ENCODE measurements around the gene ANLN.

DNA sequence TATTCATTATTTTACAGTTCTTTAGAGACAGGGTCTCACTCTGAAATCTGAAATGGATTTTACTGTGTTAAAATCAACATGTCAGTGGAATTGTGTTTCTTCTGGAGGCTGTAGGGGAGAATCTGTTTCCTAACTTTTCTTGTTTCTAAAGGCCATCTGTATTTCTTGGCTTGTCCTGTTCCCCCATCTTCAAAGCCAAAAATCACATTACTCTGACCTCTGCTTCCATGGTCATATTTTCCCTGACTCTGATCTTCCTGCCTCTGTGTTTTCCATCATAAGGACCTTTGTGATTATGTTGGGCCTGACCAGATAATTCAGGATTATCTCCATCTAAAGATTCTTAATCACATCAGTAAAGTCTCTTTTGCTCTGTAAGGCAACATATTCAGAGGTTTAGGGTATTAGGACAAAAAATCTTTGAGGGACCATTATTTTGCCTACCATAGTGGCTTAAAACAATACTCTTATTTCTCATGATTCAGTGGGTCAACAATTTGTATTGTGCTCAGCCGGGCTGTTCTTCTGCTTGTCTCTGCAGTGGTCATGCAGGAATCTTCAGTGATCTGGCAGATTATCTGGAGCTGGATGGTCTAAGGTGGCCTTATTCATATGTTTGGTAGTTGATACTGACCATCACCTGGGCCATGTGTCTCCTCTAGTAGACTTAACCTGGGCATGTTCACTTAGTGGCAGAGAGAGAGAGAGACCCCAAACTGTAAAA is 5.7 kb downstream of the ANLN start:
- TF ChIP-seq EZH2 (IDR thresholded peaks at IDR 0.05; ENCODE audit: borderline replicate concordance, low read length): no peak
- no peak for TF ChIP-seq CTCF (conservative IDR thresholded peaks at IDR 0.05 in 1 of 2, IDR thresholded peaks at IDR 0.05 in 1 of 2; ENCODE audit: extremely low read depth in 1 of 2, insufficient read depth in 1 of 2, low read depth in 1 of 2, low read length in 2 of 2)
